NCI-H2171 (cell line): Measurements from ENCODE around the gene PRIM1.
"Not testable (repeated sequence)": the region's sequence is repeated elsewhere in the genome, so short reads cannot be mapped to it uniquely, and the experiment has no call there.

Source experiments
- DNase-seq: peaks from one replicate; lab custom pipeline; 2025; lab: John Stamatoyannopoulos, UW

Gene PRIM1

DNA sequence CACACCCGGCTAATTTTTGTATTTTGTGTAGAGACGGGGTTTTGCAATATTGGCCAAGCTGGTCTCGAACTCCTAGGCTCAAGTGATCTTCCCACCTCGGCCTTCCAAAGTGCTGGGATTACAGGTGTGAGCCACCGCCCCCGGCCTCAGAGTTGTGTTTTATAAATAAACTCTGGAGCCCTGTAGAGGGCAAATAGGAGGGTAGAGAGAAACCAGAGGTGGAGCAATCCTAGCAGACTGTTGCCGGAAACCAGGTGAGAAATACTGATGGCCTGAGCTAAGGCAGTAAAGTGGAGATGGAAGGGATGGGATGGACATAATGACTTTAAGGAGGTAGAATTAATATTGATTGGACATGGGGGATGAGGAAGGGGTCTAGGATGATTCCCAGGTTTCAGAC lies 8.3 kb upstream of the PRIM1 start:
- DNase-seq: no peak

DNA sequence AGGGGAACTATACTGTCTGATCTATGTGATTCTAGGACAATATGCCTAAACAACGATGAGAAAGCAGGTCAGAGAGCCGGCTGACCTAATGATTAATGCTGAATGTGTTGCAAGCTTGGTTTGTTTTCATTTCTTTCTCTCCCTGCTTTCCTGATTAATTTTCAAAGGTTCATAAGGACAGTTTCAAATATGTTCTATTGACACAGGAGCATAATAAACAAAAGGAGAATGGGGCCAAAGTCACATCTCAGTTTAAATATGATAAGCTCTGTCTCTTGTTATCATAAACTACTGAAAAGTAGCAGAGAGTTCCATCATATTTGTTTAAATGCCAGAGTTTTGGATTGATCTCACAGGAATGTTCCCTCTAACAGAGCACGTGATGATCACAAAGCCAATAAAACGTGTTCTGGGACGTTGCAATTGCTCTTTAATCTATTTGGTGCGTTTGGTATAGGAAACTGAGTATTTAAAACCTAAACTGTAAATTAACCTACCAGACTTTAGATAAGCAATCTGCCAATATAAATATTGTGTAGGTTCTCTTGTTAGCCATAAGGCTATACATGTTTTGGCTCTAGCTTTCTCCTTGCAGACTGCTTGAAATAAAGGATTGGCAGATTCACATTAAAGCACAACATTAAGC lies 7.3 kb upstream of the PRIM1 start:
- DNase-seq: no peak

DNA sequence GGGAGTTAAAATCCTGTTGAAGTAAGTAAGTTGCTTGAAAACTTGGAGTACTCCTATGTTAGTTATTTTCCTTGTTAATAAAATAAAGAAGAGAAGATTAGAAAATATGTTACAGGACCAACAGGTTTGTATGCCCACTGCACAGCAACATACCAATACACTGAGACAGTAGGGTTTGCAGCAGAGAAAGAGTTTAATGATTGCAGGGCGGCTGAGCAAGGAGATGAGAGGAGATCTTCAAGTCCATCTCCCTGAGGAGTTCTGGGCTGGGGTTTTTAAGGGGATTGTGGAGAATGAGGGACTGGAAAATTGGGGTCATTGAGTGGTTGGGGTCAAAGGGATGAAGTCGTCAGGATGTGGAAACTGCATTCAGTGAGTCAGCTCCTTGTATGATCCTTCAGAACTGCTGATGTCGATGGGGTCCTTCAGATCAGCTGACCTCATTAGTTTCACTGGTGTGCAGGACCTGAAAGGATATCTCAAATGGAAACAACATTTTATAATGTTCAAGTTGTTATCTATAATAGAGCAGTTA lies 6.7 kb upstream of the PRIM1 start:
- DNase-seq: no peak

DNA sequence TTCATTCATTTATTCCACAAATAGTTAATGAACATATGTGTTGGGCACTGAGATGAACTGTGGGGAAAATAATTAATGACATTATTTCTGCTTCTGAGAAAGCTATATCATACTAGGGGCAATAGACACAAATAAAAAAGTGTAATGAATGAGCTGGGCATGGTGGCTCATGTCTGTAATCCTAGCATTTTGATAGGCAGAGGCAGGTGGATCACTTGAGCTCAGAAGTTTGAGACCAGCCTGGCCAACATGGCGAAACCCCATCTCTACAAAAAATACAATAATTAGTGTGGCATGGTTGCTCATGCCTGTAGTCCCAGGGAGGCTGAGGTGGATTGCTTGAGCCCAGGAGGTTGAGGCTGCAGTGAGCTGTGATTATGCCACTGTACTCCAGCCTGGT lies 5.8 kb upstream of the PRIM1 start:
- not testable (repeated sequence) for DNase-seq

DNA sequence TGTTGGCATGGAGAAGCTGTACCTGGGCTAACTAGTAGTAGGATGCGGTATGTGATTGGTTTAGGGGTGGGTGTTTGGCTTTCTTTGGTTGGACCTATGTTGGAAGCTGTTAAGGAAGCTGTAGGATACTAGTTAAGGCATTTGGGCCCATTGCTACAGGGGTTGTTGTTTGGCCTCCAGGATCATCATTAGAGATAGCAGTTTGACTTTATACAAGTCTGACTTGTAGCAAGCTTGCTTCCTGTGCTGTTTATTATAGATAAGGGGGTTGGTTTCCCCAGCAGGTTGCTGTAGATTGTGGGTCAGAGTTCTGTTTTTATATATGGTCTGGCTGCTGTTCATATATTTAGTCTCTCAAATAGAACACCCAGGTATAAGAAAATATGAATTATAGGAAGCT lies 1.4 kb upstream of the PRIM1 start:
- no peak for DNase-seq

DNA sequence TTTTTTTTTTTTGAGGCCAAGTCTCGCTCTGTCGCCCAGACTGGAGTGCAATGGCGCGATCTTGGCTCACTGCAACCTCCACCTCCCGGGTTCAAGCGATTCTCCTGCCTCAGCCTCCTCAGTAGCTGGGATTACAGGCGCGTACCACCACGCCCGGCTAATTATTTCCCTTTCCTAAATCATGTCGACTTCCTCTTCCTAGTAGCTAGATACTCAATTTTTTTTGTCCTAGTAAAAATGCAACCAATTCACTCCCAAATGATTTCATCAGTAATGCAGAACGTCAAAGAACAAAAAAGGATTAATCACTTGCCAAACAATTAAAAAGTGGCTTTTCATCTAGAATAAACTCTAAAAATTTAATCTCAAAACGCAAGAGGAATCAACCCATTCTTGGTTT lies 1.5 kb downstream of the PRIM1 start:
- DNase-seq: not testable (repeated sequence)

DNA sequence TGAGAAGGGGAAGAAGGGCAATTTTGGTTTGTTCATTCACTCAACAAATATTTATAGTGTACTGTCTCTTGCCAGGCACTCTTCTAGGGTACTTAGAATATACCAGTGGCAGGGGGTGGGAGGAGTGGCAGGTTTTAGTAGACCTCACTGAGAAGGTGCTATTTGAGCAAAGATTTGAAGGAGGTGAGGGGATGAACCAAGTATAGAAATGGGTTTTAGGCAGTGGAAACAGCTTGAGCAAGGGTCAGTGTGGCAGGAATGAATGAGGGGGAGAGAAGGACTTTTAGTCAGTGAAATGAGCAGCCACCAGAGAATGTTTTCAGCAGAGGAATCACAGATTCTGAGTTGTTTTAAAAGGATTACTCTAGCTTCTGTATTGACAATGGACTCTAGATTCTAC lies 2.3 kb downstream of the PRIM1 start:
- no peak for DNase-seq

DNA sequence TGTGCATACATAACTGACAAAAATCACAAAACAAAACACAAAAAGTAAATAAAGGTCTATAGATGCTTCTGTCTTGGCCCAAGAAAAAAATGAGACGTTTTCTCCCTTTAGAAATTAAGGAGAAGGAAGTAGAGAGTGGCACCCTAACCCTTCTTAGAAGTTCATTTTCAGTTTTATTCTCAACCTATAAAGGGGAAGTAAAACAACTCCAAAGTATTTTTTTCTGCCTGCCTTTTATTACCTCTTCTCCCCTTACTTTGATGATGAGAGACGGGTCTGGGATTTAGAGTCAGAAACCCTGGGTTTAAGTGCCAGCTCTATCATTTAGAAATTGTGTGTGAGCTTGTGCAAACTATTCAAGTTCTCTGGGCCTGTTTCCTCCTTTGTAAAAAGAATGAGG lies 2.8 kb downstream of the PRIM1 start:
- DNase-seq: no peak

DNA sequence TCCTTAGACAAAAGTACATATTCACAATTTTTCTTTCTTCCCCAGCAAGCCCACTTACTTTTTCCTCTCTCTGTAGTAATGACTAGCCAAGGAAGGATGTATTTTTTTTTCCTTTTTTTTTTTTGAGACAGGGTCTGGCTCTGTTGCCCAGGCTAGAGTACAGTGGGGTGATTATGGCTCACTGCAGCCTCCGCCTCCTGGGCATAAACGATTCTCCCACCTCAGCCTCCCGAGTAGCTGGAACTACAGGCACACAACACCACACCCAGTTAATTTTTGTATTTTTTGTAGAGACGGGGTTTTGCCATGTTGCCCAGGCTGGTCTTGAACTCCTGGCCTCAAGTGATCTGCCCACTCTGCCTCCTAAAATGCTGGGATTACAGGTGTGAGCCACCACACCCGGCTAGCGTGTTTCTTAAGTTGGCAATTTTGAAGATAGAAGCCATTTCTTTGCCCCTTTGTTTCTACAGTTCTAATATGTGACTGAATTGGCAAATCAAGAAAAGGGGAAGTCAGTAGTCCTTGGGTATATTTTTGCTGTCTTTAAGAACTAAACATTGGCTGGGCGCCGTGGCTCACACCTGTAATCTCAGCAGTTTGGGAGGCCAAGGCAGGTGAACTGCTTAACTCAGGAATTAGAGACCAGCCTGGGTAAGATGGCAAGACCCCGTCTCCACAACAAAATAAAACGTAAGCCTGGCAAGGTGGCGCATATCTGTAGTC lies 23.8 kb downstream of the PRIM1 start:
- DNase-seq: no peak

DNA sequence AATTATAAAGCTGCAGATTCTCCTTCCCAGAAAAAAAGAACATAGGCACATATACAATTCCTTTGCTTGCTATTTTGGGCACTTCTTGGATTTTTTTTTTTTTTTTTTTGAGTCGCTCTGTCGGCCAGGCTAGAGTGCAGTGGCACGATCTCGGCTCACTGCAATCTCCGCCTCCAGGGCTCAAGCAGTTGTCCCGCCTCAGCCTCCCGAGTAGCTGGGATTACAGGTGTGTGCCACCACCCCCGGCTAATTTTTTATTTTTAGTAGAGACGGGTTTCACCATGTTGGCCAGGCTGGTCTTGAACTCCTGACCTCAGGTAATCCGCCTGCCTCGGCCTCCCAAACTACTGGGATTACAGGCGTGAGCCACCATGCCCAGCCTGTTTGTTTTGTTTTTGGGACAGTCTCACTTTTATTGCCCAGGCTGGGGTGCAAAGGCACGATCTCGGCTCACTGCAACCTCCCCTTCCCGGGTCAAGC lies 25.9 kb downstream of the PRIM1 start:
- not testable (repeated sequence) for DNase-seq

DNA sequence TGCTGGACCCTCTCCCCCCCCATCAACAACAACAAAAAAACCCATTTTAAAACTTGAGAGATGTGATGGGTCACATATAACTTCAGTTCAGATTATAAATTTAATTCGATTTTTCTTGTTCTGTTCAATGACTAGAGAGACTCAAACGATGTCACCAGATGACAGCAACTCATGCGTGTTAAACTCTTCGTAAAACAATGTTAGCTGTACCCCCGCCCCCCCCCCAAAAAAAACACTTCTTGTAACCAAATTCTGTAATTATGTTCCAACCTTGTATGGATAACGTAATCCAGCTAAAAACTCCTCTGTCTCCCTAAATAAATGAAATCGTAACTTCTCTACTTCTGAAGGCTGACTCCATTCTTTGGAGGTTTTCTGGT lies 26.4 kb downstream of the PRIM1 start:
- DNase-seq: no peak

DNA sequence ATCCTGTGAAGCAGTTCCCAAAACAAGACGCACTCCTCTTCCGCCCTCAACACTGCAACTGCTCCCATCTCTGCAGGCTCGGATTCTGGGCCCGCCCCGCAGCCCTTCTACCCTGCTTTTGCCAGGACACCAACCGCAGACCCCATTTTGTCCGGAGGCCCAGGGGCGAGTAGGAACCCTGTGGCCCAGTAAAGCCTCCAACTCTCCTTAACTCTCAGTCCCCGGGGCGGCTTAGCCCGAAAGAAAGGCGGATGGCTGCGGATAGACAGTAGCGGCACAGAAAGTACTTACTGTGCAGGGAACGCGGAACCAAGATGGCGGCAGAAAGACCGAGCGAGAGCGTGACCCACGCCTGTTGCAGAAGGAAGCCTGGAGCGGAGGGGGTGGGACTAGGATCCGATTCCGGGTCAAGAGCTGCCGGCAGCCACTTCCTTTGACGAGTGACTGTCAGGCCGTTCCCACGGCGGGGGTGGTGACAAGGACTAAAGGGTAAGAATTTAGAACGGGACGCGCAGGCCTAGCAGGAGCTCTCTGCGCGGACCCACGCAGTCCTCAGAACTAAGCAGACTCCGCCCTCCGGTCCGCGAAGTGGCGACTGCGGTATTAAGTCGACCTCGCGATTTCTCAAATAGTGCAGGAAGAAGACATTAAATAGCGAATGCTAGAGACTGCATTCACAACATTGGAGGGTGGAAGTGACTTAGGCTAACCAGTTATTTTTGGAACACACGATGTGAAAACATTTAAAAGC lies 27.0 kb downstream of the PRIM1 start, which contains the start of gene NACA:
NACA (minus strand) TSS at position 328 of the 751 bp plus-strand sequence. CDS start 778 bp downstream, outside the sequence.
- peak; percentile 92 for DNase-seq

DNA sequence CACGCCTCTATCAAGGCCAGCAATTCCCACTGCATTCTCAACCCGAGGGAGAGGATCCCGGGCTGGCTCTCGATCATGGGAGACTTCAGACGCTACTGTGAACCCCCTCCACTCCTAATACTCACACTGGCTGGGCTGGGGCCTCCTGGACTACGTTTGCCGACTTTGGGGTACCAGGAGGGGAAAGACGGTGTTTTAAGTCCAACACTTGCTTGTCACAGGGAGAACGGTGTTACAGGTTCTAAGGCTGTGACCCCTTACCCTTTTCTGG lies 27.5 kb downstream of the PRIM1 start:
- DNase-seq: no peak

DNA sequence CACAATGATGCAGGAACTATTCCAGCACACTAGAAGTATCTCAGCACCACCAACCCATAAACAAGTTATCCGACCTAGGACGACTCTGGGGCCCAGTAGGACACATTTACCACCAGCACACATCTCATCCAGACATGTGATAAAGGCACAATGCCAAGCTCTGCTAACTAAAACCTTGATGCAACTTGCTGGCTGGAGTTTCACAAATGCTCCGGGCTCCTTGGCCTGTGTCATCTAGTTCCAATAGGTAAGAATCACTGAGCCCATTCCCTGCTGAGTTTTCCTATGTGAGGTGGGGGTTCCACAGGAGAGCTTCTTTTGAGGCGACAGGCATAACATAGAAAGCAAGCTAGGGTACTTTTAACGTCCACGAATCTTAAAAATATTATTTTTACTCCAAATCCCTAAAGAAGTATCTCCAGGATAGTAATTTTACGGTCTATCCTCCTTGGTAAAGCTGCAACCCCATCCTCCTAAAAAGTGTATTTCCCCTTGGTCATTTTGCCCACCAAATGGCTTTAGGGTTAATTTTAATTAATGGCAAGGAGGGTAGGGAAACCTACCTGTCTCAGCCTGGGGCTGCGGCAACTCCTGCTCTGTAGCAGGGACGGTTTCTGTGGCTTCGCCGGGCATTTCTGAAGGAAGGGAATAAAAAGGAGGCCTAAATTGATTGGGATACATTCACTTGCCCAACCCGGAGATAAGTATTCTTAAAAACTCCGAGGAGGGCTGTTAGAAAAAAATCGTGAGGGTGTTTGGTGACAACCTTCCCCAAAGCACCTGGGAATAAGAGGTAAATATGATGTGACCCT lies 28.0 kb downstream of the PRIM1 start:
- DNase-seq: no peak

DNA sequence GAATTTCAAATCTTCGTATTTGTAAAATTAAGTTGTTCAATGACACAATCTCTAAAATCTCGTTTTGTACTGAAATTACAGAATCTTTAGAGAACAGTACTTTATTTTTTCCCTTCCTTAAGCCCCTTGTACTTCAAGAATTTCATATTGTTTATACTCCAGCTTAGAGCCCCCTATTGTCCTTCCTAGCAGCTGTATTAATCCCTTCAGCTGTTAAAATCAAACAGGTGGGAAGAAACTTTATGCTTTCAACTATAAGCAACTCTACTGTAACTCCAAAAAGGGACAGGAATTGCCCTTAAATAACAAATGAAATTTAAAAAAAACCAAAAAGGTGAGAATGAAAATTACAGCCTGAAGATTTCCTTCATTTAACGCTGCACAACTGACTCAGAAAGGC lies 28.8 kb downstream of the PRIM1 start:
- DNase-seq: no peak

DNA sequence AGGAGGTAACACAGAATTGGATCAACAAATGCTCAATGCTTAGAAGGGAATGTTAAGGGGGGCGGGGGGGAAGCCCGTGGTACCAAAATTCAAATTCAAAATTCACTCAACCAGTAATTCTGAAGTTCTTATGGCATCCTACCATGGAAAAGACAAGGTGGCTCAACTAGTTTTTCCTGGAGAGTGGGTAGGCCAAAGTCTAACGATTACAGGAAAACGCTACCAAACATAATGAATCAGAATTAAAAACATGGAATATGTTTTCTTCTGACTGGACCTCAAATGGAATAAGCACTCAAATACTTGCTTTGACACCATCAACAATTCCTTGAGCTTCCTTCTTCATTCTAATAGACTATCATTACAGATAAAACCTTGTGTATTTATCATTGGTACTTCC lies 29.3 kb downstream of the PRIM1 start:
- DNase-seq: no peak

DNA sequence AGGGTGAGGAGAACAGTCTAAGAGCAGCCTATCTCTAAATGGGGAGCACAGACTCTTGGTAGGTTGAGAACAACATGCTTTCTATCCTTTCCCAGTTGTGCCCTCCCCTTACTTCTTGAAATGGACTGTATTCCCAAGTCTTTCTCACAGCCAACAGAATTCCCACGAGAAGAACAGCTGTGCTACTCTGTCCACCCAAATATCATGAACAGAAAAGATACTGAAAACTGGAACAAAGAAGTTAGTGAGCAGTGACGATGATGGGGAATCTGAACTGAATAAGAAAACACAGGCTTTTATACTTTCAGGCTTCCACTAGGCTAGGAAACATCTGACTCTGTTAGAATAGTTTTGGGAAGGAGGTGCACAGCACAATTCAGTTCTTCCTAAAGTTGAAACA lies 30.4 kb downstream of the PRIM1 start:
- DNase-seq: no peak

DNA sequence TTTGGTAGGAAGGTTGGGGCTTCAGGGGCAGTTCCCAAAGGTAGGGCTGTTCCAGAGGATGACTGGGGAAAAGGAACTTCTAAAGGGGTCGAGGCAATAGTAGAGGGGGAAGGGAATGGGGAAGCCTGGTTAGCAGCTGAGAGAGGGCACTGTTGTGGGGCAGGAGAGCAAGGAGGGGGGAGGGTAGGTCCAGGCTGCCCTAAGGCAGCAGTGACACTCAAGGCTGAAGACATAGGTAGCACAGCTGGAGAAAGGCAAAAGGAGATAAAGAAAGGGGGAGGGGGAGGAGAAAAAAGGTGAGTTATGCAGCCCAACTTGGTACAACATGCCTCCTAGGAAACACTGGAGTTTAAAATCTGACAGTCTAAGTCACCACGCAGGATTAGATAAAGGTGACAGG lies 30.9 kb downstream of the PRIM1 start:
- no peak for DNase-seq

DNA sequence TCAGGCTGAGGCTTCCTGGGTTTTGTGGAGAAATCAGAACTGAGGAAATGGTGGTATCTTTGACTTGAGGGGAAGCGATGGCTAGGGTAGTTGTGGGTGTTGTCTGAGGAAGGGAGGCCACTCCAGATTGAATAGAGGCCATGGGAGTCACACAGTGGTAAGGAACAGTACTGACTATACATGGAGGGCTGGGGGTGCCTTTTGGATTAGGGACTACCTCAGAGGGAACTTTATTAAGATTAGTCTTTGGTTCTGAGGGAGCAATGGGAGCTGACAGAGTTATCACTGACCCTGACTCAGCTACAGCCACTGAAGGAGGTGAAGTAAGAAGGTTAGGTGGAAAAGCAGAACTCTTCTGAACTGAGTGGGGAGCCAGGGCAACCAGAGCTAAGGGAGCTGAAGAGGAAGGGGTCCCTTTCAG lies 31.4 kb downstream of the PRIM1 start:
- no peak for DNase-seq

DNA sequence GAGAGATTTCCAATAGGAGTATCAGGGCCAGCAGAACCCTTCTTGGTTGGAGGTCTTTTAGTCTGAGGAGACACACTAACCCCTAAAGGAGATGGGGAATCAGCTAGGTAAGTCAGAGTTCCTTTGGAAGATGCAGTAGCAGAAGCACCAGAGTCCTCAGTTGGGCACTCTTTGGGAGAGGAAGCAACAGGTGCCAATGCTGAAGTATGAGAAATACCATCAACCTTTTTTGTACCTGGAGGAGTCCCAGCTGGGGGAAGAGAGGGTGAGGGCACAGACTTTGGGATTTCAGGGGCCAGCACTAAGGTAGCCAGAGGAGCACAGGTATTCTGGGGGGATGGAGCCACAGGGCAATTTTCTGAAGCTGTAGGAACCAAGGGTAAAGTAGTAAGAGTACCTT lies 33.1 kb downstream of the PRIM1 start:
- no peak for DNase-seq

DNA sequence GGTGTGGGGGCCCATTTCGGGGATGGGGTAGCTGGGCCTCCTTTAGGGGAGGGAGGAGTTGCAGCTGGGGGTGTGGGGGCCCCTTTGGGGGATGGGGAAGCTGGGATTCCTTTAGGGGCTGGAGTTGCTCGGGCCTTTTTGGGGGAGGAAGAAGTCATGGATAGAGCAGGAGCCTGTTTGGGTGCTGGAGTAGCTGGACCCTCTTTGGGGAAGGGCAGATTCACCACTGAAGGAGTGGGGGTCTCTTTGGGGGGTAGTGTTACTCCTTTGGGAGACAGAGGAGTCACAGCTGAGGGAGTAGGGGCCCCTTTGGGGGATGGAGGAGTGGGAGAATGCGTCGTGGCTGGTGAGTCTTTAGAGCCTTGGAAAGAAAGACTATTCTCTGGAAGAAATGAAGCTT lies 33.5 kb downstream of the PRIM1 start:
- no peak for DNase-seq

DNA sequence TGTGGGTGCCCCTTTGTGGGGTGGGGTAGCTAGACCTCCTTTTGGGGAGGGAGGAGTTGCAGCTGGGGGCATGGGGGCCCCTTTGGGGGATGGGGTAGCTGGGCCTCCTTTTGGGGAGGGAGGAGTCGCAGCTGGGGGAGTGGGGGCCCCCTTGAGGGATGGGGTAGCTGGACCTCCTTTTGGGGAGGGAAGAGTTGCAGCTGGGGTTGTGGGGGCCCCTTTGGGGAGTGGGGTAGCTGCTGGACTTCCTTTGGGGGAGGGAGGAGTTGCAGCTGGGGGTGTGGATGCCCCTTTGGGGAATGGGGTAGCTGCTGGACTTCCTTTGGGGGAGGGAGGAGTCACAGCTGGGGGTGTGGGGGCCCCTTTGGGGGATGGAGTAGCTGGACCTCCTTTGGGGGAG lies 34.0 kb downstream of the PRIM1 start:
- no peak for DNase-seq
